ENCODE results near the gene FLRT3. TPM values are rescaled to one million over a fixed set of nuclear protein-coding genes. Genes with fewer than 3 reads are reported as not detected.

The FLRT3 gene
- total and polyA plus RNA-seq, 2 experiments from 2014 or later = 0.17 to 0.45 TPM

DNA sequence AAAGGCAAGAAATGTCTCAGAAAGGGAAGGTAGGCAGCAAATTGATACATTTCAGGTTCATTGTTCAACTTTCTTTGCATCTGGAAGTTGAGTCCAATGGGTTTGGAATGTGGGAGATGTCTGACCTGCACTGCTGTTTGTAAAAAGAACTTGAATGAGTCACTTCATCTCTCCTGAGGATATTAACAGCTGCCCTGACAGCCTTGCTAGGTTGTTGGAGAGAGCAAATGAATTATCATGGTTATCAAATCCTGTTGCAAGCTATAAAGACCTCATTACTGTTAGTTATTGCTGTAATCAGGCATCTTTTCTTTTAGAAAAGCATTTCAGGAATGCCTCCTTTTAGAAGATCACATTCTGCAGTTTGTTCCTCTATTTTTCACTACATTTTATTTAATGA, 23.0 kb upstream of the FLRT3 start:
- Mint-ChIP-seq H3K9me3 (peaks cover 5% of the 10 kb centered on the region; the same call in 2 of the 3 replicates), H3K27me3 (ENCODE audit: insufficient read depth, low read depth, poor library complexity) (peaks cover 3% of the 10 kb centered on the region), H3K4me3 (no peak overlapping the region), H3K4me1 (peaks cover 10% of the 10 kb centered on the region; the same call in 2 of the 3 replicates), H3K27ac (no peak overlapping the region), H3K36me3 (ENCODE audit: low read depth) (no peaks in the 10 kb centered on the region)
- no peaks in the 10 kb centered on the region for H3F3A ChIP-seq (replicated peaks; ENCODE audit: low read depth)
- peaks cover 4% of the 10 kb centered on the region; the same call in 1 of the 2 replicates for H3K4me1 ChIP-seq (ENCODE audit: insufficient read depth)
- H3K27ac ChIP-seq (ENCODE audit: low read depth) = no peak overlapping the region
- no peak overlapping the region for H3K4me2 ChIP-seq
- H3K79me2 ChIP-seq (replicated peaks; ENCODE audit: insufficient read depth) = no peaks in the 10 kb centered on the region
- ATAC-seq (no peak), DNase-seq (ENCODE audit: low spot score) (no peak)
- H3K4me3 ChIP-seq = no peak overlapping the region
- no peaks in the 10 kb centered on the region for H4K20me1 ChIP-seq (replicated peaks; ENCODE audit: insufficient read depth)
- H2AFZ ChIP-seq = no peak overlapping the region
- no peaks in the 10 kb centered on the region for H3K27me3 ChIP-seq (ENCODE audit: insufficient read depth)
- no peaks in the 10 kb centered on the region for H3K9me2 ChIP-seq (ENCODE audit: insufficient read depth)
- no peak for TF ChIP-seq EZH2 (IDR thresholded peaks at IDR 0.05; ENCODE audit: low read depth, unreplicated experiment)
- TF ChIP-seq REST (IDR thresholded peaks at IDR 0.05; ENCODE audit: unreplicated experiment) = no peak
- no peak for TF ChIP-seq EZH2phosphoT487 (IDR thresholded peaks at IDR 0.05; ENCODE audit: unreplicated experiment)
- TF ChIP-seq, protein P1, sequence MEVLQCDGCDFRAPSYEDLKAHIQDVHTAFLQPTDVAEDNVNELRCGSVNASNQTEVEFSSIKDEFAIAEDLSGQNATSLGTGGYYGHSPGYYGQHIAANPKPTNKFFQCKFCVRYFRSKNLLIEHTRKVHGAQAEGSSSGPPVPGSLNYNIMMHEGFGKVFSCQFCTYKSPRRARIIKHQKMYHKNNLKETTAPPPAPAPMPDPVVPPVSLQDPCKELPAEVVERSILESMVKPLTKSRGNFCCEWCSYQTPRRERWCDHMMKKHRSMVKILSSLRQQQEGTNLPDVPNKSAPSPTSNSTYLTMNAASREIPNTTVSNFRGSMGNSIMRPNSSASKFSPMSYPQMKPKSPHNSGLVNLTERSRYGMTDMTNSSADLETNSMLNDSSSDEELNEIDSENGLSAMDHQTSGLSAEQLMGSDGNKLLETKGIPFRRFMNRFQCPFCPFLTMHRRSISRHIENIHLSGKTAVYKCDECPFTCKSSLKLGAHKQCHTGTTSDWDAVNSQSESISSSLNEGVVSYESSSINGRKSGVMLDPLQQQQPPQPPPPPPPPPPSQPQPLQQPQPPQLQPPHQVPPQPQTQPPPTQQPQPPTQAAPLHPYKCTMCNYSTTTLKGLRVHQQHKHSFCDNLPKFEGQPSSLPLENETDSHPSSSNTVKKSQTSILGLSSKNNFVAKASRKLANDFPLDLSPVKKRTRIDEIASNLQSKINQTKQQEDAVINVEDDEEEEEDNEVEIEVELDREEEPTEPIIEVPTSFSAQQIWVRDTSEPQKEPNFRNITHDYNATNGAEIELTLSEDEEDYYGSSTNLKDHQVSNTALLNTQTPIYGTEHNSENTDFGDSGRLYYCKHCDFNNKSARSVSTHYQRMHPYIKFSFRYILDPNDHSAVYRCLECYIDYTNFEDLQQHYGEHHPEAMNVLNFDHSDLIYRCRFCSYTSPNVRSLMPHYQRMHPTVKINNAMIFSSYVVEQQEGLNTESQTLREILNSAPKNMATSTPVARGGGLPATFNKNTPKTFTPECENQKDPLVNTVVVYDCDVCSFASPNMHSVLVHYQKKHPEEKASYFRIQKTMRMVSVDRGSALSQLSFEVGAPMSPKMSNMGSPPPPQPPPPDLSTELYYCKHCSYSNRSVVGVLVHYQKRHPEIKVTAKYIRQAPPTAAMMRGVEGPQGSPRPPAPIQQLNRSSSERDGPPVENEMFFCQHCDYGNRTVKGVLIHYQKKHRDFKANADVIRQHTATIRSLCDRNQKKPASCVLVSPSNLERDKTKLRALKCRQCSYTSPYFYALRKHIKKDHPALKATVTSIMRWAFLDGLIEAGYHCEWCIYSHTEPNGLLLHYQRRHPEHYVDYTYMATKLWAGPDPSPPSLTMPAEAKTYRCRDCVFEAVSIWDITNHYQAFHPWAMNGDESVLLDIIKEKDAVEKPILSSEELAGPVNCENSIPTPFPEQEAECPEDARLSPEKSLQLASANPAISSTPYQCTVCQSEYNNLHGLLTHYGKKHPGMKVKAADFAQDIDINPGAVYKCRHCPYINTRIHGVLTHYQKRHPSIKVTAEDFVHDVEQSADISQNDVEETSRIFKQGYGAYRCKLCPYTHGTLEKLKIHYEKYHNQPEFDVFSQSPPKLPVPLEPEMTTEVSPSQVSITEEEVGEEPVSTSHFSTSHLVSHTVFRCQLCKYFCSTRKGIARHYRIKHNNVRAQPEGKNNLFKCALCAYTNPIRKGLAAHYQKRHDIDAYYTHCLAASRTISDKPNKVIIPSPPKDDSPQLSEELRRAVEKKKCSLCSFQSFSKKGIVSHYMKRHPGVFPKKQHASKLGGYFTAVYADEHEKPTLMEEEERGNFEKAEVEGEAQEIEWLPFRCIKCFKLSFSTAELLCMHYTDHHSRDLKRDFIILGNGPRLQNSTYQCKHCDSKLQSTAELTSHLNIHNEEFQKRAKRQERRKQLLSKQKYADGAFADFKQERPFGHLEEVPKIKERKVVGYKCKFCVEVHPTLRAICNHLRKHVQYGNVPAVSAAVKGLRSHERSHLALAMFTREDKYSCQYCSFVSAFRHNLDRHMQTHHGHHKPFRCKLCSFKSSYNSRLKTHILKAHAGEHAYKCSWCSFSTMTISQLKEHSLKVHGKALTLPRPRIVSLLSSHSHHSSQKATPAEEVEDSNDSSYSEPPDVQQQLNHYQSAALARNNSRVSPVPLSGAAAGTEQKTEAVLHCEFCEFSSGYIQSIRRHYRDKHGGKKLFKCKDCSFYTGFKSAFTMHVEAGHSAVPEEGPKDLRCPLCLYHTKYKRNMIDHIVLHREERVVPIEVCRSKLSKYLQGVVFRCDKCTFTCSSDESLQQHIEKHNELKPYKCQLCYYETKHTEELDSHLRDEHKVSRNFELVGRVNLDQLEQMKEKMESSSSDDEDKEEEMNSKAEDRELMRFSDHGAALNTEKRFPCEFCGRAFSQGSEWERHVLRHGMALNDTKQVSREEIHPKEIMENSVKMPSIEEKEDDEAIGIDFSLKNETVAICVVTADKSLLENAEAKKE (CRISPR knock-in tag; IDR thresholded peaks at IDR 0.05) = no peak
- TF ChIP-seq, protein P2, sequence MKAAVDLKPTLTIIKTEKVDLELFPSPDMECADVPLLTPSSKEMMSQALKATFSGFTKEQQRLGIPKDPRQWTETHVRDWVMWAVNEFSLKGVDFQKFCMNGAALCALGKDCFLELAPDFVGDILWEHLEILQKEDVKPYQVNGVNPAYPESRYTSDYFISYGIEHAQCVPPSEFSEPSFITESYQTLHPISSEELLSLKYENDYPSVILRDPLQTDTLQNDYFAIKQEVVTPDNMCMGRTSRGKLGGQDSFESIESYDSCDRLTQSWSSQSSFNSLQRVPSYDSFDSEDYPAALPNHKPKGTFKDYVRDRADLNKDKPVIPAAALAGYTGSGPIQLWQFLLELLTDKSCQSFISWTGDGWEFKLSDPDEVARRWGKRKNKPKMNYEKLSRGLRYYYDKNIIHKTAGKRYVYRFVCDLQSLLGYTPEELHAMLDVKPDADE (IDR thresholded peaks at IDR 0.05) = no peak
- no peak for TF ChIP-seq POLR2AphosphoS5 (IDR thresholded peaks at IDR 0.05; ENCODE audit: low read depth)
- no peak for TF ChIP-seq NANOG (IDR thresholded peaks at IDR 0.05; ENCODE audit: borderline replicate concordance)
- no peak for TF ChIP-seq CREB1 (CRISPR knock-in tag; IDR thresholded peaks at IDR 0.05; ENCODE audit: low read depth)
- no peak for TF ChIP-seq STAT1 (IDR thresholded peaks at IDR 0.05; ENCODE audit: unreplicated experiment)
- TF ChIP-seq ZNF114 (CRISPR knock-in tag; IDR thresholded peaks at IDR 0.05) = no peak
- TF ChIP-seq, protein P3, sequence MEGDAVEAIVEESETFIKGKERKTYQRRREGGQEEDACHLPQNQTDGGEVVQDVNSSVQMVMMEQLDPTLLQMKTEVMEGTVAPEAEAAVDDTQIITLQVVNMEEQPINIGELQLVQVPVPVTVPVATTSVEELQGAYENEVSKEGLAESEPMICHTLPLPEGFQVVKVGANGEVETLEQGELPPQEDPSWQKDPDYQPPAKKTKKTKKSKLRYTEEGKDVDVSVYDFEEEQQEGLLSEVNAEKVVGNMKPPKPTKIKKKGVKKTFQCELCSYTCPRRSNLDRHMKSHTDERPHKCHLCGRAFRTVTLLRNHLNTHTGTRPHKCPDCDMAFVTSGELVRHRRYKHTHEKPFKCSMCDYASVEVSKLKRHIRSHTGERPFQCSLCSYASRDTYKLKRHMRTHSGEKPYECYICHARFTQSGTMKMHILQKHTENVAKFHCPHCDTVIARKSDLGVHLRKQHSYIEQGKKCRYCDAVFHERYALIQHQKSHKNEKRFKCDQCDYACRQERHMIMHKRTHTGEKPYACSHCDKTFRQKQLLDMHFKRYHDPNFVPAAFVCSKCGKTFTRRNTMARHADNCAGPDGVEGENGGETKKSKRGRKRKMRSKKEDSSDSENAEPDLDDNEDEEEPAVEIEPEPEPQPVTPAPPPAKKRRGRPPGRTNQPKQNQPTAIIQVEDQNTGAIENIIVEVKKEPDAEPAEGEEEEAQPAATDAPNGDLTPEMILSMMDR (conservative IDR thresholded peaks at IDR 0.05; ENCODE audit: low read depth in 2 of 2) = no peak
- TF ChIP-seq JUNB (IDR thresholded peaks at IDR 0.05; ENCODE audit: unreplicated experiment) = no peak
- TF ChIP-seq ZNF331 (CRISPR knock-in tag; IDR thresholded peaks at IDR 0.05; ENCODE audit: low read depth) = no peak
- H3K36me3 ChIP-seq (ENCODE audit: insufficient read depth) = no peaks in the 10 kb centered on the region
